ENCODE measurements around the gene CD226.
"Not testable (repeated sequence)": the region's sequence is repeated elsewhere in the genome, so short reads cannot be mapped to it uniquely, and the experiment has no call there.

GRCh38 chr18:69899154-69899923, 48.3 kb downstream of the CD226 start:
- TF ChIP-seq GLIS3 (CRISPR knock-in tag; IDR thresholded peaks at IDR 0.05); ZFP3 (CRISPR knock-in tag; IDR thresholded peaks at IDR 0.05); PATZ1 (CRISPR knock-in tag; IDR thresholded peaks at IDR 0.05; ENCODE audit: borderline replicate concordance): not testable (repeated sequence)
